ENCODE data around the gene VSIG10L.

VSIG10L gene

GRCh38 chr19:51318687-51319648 lies 23.0 kb downstream of the VSIG10L start:
- no peak for DNase-seq (ENCODE audit: low read depth in 2 of 2, low spot score in 1 of 2)

- no peak for DNase-seq (ENCODE audit: low read depth in 2 of 2, low spot score in 1 of 2)
Observed at GRCh38 chr19:51317968-51318367, 24.0 kb downstream of the VSIG10L start.

- DNase-seq (ENCODE audit: low read depth in 2 of 2, low spot score in 1 of 2), result no peak
Observed at GRCh38 chr19:51317376-51317775, 24.6 kb downstream of the VSIG10L start.

- DNase-seq (ENCODE audit: low read depth in 2 of 2, low spot score in 1 of 2), result no peak
Observed at GRCh38 chr19:51316688-51317087, 25.3 kb downstream of the VSIG10L start.

- no peak for DNase-seq (ENCODE audit: low read depth in 2 of 2, low spot score in 1 of 2)
Observed at GRCh38 chr19:51311351-51312257, 30.3 kb downstream of the VSIG10L start, which contains the start of gene IGLON5. IGLON5 (plus strand) TSS chr19:51311644; CDS start chr19:51311848, 204 bp downstream.

GRCh38 chr19:51305479-51305878 lies 36.5 kb downstream of the VSIG10L start:
- no peak for DNase-seq (ENCODE audit: low read depth in 2 of 2, low spot score in 1 of 2)

- no peak for DNase-seq (ENCODE audit: low read depth in 2 of 2, low spot score in 1 of 2)
Observed at GRCh38 chr19:51301266-51301665, 40.7 kb downstream of the VSIG10L start.

GRCh38 chr19:51297406-51297805 lies 44.5 kb downstream of the VSIG10L start:
- DNase-seq (ENCODE audit: low read depth in 2 of 2, low spot score in 1 of 2), result no peak

- DNase-seq (ENCODE audit: low read depth in 2 of 2, low spot score in 1 of 2), result no peak
Observed at GRCh38 chr19:51296336-51297093, 45.4 kb downstream of the VSIG10L start.

- no peak for DNase-seq (ENCODE audit: low read depth in 2 of 2, low spot score in 1 of 2)
Observed at GRCh38 chr19:51295382-51296126, 46.4 kb downstream of the VSIG10L start.

GRCh38 chr19:51294977-51295375 lies 47.0 kb downstream of the VSIG10L start:
- DNase-seq (ENCODE audit: low read depth in 2 of 2, low spot score in 1 of 2), result no peak

GRCh38 chr19:51294211-51294976 lies 47.5 kb downstream of the VSIG10L start:
- DNase-seq (ENCODE audit: low read depth in 2 of 2, low spot score in 1 of 2), result no peak

GRCh38 chr19:51293571-51294210 lies 48.2 kb downstream of the VSIG10L start:
- no peak for DNase-seq (ENCODE audit: low read depth in 2 of 2, low spot score in 1 of 2)

- no peak for DNase-seq (ENCODE audit: low read depth in 2 of 2, low spot score in 1 of 2)
Observed at GRCh38 chr19:51292971-51293370, 49.0 kb downstream of the VSIG10L start.

GRCh38 chr19:51289635-51290034 lies 52.3 kb downstream of the VSIG10L start:
- DNase-seq (ENCODE audit: low read depth in 2 of 2, low spot score in 1 of 2), result no peak

GRCh38 chr19:51285682-51286081 lies 56.3 kb downstream of the VSIG10L start:
- no peak for DNase-seq (ENCODE audit: low read depth in 2 of 2, low spot score in 1 of 2)

- no peak for DNase-seq (ENCODE audit: low read depth in 2 of 2, low spot score in 1 of 2)
Observed at GRCh38 chr19:51282335-51282734, 59.6 kb downstream of the VSIG10L start.

Measured in stimulated activated CD8-positive, alpha-beta memory T cell treated with anti-CD3 and anti-CD28 coated beads, Interleukin-4, amount 100 ng/mL, for 4 hours (primary cell).